DOHH2 (cell line): ENCODE measurements around the gene RABGAP1L.
"Not testable (repeated sequence)": the region's sequence is repeated elsewhere in the genome, so short reads cannot be mapped to it uniquely, and the experiment has no call there.

Experiments
- H3F3A ChIP-seq: fragments of 200-600 bp; sonication (generic), shearing (Covaris generic); 2 replicates; pipeline ENCODE4 v1.6.0; 2016; ENCODE audit warnings: antibody characterized with exemption, mild to moderate bottlenecking; ENCODE audit not compliant: control insufficient read depth, insufficient read depth
- H3K27ac ChIP-seq: fragments of 200-600 bp; sonication (generic); 2 replicates; pipeline ENCODE4 v1.5.1; 2014; ENCODE audit warnings: low read depth, mild to moderate bottlenecking, low read length, moderate library complexity
- H3K27me3 ChIP-seq: fragments of 200-600 bp; sonication (generic); 2 replicates; pipeline ENCODE4 v1.6.1; 2014; ENCODE audit warnings: mild to moderate bottlenecking, low read length, mixed read lengths; ENCODE audit not compliant: control insufficient read depth
- H3K36me3 ChIP-seq: fragments of 200-600 bp; sonication (generic); 2 replicates; pipeline ENCODE4 v1.6.1; 2014; ENCODE audit warnings: mild to moderate bottlenecking, low read length, moderate library complexity, mixed read lengths; ENCODE audit not compliant: control insufficient read depth
- H3K4me1 ChIP-seq: fragments of 200-600 bp; sonication (generic); 2 replicates; pipeline ENCODE4 v1.6.1; 2014; ENCODE audit warnings: mild to moderate bottlenecking, low read length, mixed read lengths; ENCODE audit not compliant: control insufficient read depth
- H3K4me2 ChIP-seq: fragments of 200-600 bp; sonication (generic); 2 replicates; pipeline ENCODE4 v1.6.0; 2014; ENCODE audit warnings: mild to moderate bottlenecking, low read length, moderate library complexity
- H3K4me3 ChIP-seq: fragments of 200-600 bp; sonication (generic); 2 replicates; pipeline ENCODE4 v1.5.1; 2014; ENCODE audit warnings: mild to moderate bottlenecking, low read length, mixed read lengths
- H3K79me2 ChIP-seq: fragments of 200-600 bp; sonication (generic); 2 replicates; pipeline ENCODE4 v1.6.1; 2014; ENCODE audit warnings: mild to moderate bottlenecking, low read length, mixed read lengths; ENCODE audit not compliant: control insufficient read depth
- H3K9me2 ChIP-seq: fragments of 200-600 bp; sonication (generic); replicated peaks from 2 replicates; pipeline ENCODE4 v1.6.1; 2014; ENCODE audit warnings: mild to moderate bottlenecking, low read length, mixed read lengths; ENCODE audit not compliant: control insufficient read depth
- H3K9me3 ChIP-seq: fragments of 200-600 bp; sonication (generic); 2 replicates; pipeline ENCODE4 v1.6.1; 2014; ENCODE audit warnings: antibody characterized with exemption, low read length, mixed read lengths; ENCODE audit not compliant: control insufficient read depth, insufficient read depth
- H4K20me1 ChIP-seq: fragments of 200-600 bp; sonication (generic); 2 replicates; pipeline ENCODE4 v1.6.0; 2014; ENCODE audit warnings: low read depth, mild to moderate bottlenecking, antibody characterized with exemption, low read length, moderate library complexity; ENCODE audit not compliant: control insufficient read depth, insufficient read depth
- CTCF ChIP-seq: fragments of 200-600 bp; sonication (generic); IDR thresholded peaks from one replicate; pipeline ENCODE4 v1.5.1; 2014; ENCODE audit warnings: antibody characterized with exemption, mild to moderate bottlenecking, low read depth, low read length; ENCODE audit not compliant: poor library complexity, severe bottlenecking
- EZH2phosphoT487 ChIP-seq: fragments of 200-600 bp; sonication (generic); IDR thresholded peaks from 2 replicates; pipeline ENCODE4 v1.6.1; 2017; ENCODE audit warnings: borderline replicate concordance, mild to moderate bottlenecking, antibody characterized with exemption, low read length, moderate library complexity, mixed read lengths

RABGAP1L gene

GRCh38 chr1:174690266-174690665 lies 530.9 kb downstream of the RABGAP1L start:
- H3K27me3 ChIP-seq = no peaks in the 10 kb centered on the region
- H3K79me2 ChIP-seq = no peaks in the 10 kb centered on the region
- H3K9me2 ChIP-seq = no peaks in the 10 kb centered on the region
- H3F3A ChIP-seq = peaks cover 3% of the 10 kb centered on the region; the same call in 1 of the 2 replicates
- no peak for TF ChIP-seq CTCF
- H3K27ac ChIP-seq = no peak overlapping the region
- peaks cover 8% of the 10 kb centered on the region for H3K4me1 ChIP-seq
- H3K36me3 ChIP-seq = 0 out of 2 replicates have a peak, but pooled peaks cover 8% of the 10 kb centered on the region
- H3K4me3 ChIP-seq = no peak overlapping the region
- H4K20me1 ChIP-seq = no peaks in the 10 kb centered on the region
- H3K9me3 ChIP-seq = no peaks in the 10 kb centered on the region
- no peak overlapping the region for H3K4me2 ChIP-seq

GRCh38 chr1:174692313-174692712 lies 533.0 kb downstream of the RABGAP1L start:
- Histone ChIP-seq H3K4me2 (no peak overlapping the region), H3K4me3 (no peak overlapping the region), H3K4me1 (no peaks in the 10 kb centered on the region), H3K79me2 (no peaks in the 10 kb centered on the region), H3K36me3 (peaks cover 3% of the 10 kb centered on the region; the same call in 1 of the 2 replicates), H3K27ac (no peak overlapping the region), H3F3A (peaks cover 3% of the 10 kb centered on the region; the same call in 1 of the 2 replicates), H3K9me3 (no peaks in the 10 kb centered on the region), H3K27me3 (no peaks in the 10 kb centered on the region), H3K9me2 (no peaks in the 10 kb centered on the region), H4K20me1 (no peaks in the 10 kb centered on the region)
- TF ChIP-seq CTCF = no peak
- no peak for TF ChIP-seq EZH2phosphoT487

GRCh38 chr1:174693085-174693484 lies 533.8 kb downstream of the RABGAP1L start:
- no peaks in the 10 kb centered on the region for H3K9me3 ChIP-seq
- H3K79me2 ChIP-seq = no peaks in the 10 kb centered on the region
- no peaks in the 10 kb centered on the region for H3K27me3 ChIP-seq
- H3K4me2 ChIP-seq = no peak overlapping the region
- TF ChIP-seq EZH2phosphoT487 = no peak
- no peak for TF ChIP-seq CTCF
- no peaks in the 10 kb centered on the region for H3K9me2 ChIP-seq
- peaks cover 3% of the 10 kb centered on the region; the same call in 1 of the 2 replicates for H3F3A ChIP-seq
- no peaks in the 10 kb centered on the region for H3K4me1 ChIP-seq
- H3K27ac ChIP-seq = no peak overlapping the region
- no peak overlapping the region for H3K4me3 ChIP-seq
- H4K20me1 ChIP-seq = no peaks in the 10 kb centered on the region
- H3K36me3 ChIP-seq = peaks cover 3% of the 10 kb centered on the region; the same call in 1 of the 2 replicates

GRCh38 chr1:174693539-174693938 lies 534.2 kb downstream of the RABGAP1L start:
- not testable (repeated sequence) for H3K9me3 ChIP-seq, H4K20me1 ChIP-seq, H3K27me3 ChIP-seq, H3K27ac ChIP-seq, H3K79me2 ChIP-seq, H3K9me2 ChIP-seq, H3K4me1 ChIP-seq, H3K4me3 ChIP-seq, H3F3A ChIP-seq, H3K36me3 ChIP-seq, H3K4me2 ChIP-seq
